Peyer's patch (tissue), 4 donors: Measurements from ENCODE around the gene THAP4. TPM values are rescaled to one million over a fixed set of nuclear protein-coding genes. Genes with fewer than 3 reads are reported as not detected.
"Not testable (repeated sequence)": the region's sequence is repeated elsewhere in the genome, so short reads cannot be mapped to it uniquely, and the experiment has no call there.

Experiments used
- DNase-seq, 3 donors: peaks; one replicate each; pipeline ENCODE4 v3.0.0-alpha.2; 2017 to 2019
- H3K27ac ChIP-seq, 4 donors: fragments of 200-600 bp; sonication (generic); one replicate each; pipeline ENCODE4 v1.5.1; 2016 to 2019
- H3K27me3 ChIP-seq, 2 donors: fragments of 200-600 bp; sonication (generic); one replicate each; pipeline ENCODE4 v1.5.1; 2019
- H3K36me3 ChIP-seq, 3 donors: fragments of 200-600 bp; sonication (generic); one replicate each; pipeline ENCODE4 v1.5.1; 2016 to 2019
- H3K4me1 ChIP-seq, 4 donors: fragments of 200-600 bp; sonication (generic); one replicate each; pipeline ENCODE4 v1.5.1; 2016 to 2019
- H3K4me3 ChIP-seq, 4 donors: fragments of 200-600 bp; sonication (generic); 1 replicate in 3 of 4; 2 replicates in 1 of 4; pipeline ENCODE4 v1.5.1; 2016 to 2019; ENCODE audit warnings: mild to moderate bottlenecking in 1 of 4
- H3K9me3 ChIP-seq, 4 donors: fragments of 200-600 bp; sonication (generic); one replicate each; pipeline ENCODE4 v1.5.1; 2016 to 2019; ENCODE audit warnings: mild to moderate bottlenecking in 1 of 4
- POLR2A ChIP-seq, 2 donors: fragments of 450-650 bp; IDR thresholded peaks; one replicate each; pipeline ENCODE4 v1.5.1; 2017; ENCODE audit warnings: antibody characterized with exemption in 2 of 2, mild to moderate bottlenecking in 2 of 2, moderate library complexity in 2 of 2
- total RNA-seq, 4 donors: library from RNA; depleted of rRNA; stranded (reverse); fragments of >200 nt; gene quantifications; one replicate each; pipeline ENCODE4 v1.1.0, GENCODE V29; 2016
- TF ChIP-seq, protein P1 (sequence below), 6 experiments: fragments of 450-650 bp in 4 of 6; fragments of 200-600 bp in 2 of 6; sonication (generic) in 1 of 6; IDR thresholded peaks; one replicate each; pipeline ENCODE4 v1.5.1; 2017 to 2019; ENCODE audit warnings: antibody characterized with exemption in 6 of 6, mild to moderate bottlenecking in 3 of 6, moderate library complexity in 1 of 6

The THAP4 gene
- total RNA-seq, 4 donors from 2014 or later, result 46.4 to 90.0 (median 71.8) TPM

DNA sequence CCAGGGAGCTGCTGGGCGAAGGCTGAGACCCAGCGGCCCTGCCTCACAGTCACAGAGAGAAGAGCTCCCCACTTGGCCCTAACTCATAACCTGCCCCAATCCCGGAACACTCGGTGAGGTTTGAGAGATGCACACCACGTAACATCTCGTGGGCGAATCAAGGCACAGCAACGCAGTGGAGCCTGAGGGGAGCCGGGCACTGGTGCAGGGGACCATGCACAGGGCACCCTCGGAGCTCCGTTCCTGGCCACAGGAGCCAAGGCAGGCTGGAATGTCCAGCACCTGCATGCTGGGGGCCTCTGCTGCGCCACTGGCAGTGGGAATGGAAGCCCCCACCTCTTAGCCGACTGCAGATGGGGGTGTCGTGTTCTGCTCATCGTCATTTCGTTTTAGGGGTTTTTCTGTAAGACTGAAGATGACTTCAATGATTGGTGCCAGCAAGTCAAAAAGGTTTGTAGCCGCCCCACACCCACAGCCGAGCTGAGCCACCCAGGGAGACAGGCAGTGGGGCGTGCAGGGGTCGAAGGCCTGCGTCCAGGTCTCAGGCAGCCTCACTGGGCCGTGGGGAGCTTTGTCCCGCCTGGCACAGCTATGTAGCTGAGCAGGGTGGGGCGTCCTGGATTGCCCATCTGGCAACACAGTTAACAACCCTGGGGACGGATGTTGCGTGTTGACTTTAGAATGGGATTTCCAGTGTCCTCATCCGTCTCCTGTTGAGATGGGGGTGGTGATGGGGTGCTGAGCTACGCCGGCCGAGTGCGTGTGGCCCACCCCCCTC lies 33.6 kb upstream of the THAP4 start:
- no peak for TF ChIP-seq POLR2A (IDR thresholded peaks at IDR 0.05)
- TF ChIP-seq, protein P1, sequence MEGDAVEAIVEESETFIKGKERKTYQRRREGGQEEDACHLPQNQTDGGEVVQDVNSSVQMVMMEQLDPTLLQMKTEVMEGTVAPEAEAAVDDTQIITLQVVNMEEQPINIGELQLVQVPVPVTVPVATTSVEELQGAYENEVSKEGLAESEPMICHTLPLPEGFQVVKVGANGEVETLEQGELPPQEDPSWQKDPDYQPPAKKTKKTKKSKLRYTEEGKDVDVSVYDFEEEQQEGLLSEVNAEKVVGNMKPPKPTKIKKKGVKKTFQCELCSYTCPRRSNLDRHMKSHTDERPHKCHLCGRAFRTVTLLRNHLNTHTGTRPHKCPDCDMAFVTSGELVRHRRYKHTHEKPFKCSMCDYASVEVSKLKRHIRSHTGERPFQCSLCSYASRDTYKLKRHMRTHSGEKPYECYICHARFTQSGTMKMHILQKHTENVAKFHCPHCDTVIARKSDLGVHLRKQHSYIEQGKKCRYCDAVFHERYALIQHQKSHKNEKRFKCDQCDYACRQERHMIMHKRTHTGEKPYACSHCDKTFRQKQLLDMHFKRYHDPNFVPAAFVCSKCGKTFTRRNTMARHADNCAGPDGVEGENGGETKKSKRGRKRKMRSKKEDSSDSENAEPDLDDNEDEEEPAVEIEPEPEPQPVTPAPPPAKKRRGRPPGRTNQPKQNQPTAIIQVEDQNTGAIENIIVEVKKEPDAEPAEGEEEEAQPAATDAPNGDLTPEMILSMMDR (IDR thresholded peaks at IDR 0.05), result no peak
- no peak for DNase-seq
- Histone ChIP-seq H3K4me3 (no peak overlapping the region), H3K9me3 (no peaks in the 10 kb centered on the region), H3K27ac (no peak overlapping the region), H3K27me3 (no peaks in the 10 kb centered on the region), H3K4me1 (no peaks in the 10 kb centered on the region), H3K36me3 (peaks cover 0 to 77% (median 0%) of the 10 kb centered on the region in 3 donors)

DNA sequence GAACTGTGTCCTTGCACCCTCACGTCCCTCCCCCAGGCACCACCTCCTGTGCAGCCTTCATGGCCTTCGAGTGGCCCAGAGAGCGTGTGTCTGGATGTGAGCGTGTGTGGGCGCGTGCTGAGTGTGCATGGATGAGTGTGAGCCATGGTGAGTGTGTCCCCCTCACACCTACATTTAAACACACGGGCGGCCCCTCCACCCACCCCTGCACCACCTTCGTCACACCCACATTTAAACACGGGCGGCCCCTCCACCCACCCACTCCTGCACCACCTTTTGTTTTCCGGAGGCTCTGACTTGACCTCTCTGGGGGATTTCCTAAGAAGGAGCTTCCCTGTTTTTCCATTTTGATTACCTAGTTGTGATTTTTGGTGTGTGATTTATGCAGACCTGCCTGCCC lies 31.9 kb upstream of the THAP4 start:
- no peak overlapping the region for H3K27ac ChIP-seq
- DNase-seq, result no peak
- no peak for TF ChIP-seq POLR2A (IDR thresholded peaks at IDR 0.05)
- TF ChIP-seq, protein P1 (IDR thresholded peaks at IDR 0.05), result no peak
- no peaks in the 10 kb centered on the region for H3K4me1 ChIP-seq
- H3K27me3 ChIP-seq, result no peaks in the 10 kb centered on the region
- no peaks in the 10 kb centered on the region for H3K9me3 ChIP-seq
- H3K4me3 ChIP-seq, result no peak overlapping the region
- peaks cover 0 to 71% (median 0%) of the 10 kb centered on the region in 3 donors for H3K36me3 ChIP-seq

DNA sequence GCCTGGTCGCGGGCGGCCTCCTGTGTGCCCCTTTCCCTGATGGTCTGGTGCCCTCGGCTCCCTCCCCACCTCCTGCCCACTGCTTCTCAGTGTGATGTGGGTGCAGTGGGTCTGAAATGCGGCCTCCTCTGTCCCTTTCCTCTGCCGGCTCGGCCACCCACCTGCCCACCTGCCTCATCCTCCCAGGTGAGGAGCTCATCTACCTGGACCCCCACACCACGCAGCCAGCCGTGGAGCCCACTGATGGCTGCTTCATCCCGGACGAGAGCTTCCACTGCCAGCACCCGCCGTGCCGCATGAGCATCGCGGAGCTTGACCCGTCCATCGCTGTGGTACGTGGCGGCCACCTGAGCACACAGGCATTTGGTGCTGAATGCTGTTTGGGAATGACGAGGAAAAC lies 31.4 kb upstream of the THAP4 start:
- Histone ChIP-seq H3K27ac (no peak overlapping the region), H3K9me3 (no peaks in the 10 kb centered on the region), H3K36me3 (peaks cover 0 to 70% (median 0%) of the 10 kb centered on the region in 3 donors), H3K4me3 (no peak overlapping the region), H3K27me3 (no peaks in the 10 kb centered on the region), H3K4me1 (no peaks in the 10 kb centered on the region)
- no peak for DNase-seq
- no peak for TF ChIP-seq POLR2A (IDR thresholded peaks at IDR 0.05)
- TF ChIP-seq, protein P1 (IDR thresholded peaks at IDR 0.05), result no peak

DNA sequence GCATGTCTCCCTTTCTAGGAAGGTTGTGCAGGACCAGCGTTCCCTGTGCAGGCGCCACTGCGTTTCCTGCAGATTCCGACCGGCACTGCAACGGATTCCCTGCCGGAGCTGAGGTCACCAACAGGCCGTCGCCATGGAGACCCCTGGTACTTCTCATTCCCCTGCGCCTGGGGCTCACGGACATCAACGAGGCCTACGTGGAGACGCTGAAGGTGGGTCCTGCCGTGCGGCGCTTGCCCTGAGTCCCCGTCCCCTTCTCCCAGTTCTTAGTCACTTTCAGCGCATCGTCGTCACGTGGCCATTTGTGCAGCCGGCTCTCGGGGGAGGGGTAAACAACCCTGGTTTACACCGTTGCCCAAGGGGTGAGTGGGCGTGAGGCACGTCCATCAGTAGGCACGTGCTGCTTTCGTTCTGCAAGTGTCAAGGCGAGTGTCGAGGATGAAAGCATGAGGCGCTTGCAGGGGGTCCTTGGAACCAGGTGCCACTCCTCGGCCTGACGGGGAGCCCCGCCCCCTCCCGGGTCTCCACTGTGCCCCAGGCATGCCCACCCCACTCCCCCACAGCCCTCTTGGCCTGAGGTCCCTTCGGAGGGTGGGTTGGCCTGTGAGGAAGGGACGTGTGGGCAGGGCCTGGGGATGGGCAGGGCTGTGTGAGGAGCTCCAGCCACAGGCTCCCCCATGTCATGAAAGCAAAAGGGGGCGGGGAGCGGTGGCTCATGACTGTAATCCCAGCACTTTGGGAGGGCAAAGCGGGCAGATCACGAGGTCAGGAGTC lies 29.9 kb upstream of the THAP4 start:
- H3K4me1 ChIP-seq, result no peaks in the 10 kb centered on the region
- no peak for DNase-seq
- TF ChIP-seq, protein P1 (IDR thresholded peaks at IDR 0.05), result no peak
- TF ChIP-seq POLR2A (IDR thresholded peaks at IDR 0.05), result no peak
- H3K9me3 ChIP-seq, result no peaks in the 10 kb centered on the region
- peaks cover 0 to 55% (median 0%) of the 10 kb centered on the region in 3 donors for H3K36me3 ChIP-seq
- no peaks in the 10 kb centered on the region for H3K27me3 ChIP-seq
- H3K27ac ChIP-seq, result no peak overlapping the region
- no peak overlapping the region for H3K4me3 ChIP-seq

DNA sequence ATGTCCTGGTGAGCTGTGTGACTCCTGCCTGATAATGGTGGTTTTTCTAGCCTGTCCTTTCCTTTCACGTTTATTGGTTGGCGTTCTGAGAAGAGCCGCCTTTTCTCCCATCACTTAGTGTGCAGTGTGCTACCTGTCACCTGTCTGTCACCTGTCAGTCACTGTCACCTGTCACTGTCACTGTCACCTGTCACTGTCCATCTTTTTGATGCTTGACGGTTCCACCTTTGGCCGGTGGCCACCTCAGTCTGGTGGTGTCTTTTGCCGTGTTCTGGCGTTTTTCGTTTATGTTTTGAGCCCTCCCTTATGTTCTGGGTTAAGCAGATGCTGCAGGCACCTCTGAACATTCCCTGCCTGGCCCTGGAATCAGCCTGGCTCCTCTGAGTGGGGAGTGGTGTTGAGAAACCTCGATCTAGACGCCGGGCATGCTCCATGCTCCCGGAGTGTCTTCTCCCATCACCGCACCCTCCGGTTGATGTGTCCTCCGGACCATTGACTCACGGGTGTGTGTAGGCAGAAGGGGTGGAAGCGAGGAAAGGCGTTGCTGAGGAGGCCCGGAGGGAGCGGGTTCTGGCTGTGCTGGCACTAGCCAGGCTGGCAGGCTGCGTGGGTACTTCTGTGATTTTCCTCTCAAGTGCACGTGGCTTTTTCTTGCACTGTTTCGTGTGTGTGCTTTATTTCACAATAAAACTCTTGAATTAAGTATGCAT lies 28.9 kb upstream of the THAP4 start:
- no peak for DNase-seq
- no peaks in the 10 kb centered on the region for H3K27me3 ChIP-seq
- H3K27ac ChIP-seq, result no peak overlapping the region
- no peak for TF ChIP-seq POLR2A (IDR thresholded peaks at IDR 0.05)
- TF ChIP-seq, protein P1 (IDR thresholded peaks at IDR 0.05), result no peak
- H3K9me3 ChIP-seq, result no peaks in the 10 kb centered on the region
- H3K4me3 ChIP-seq, result no peak overlapping the region
- H3K36me3 ChIP-seq, result peaks cover 0 to 55% (median 0%) of the 10 kb centered on the region in 3 donors
- no peaks in the 10 kb centered on the region for H3K4me1 ChIP-seq

DNA sequence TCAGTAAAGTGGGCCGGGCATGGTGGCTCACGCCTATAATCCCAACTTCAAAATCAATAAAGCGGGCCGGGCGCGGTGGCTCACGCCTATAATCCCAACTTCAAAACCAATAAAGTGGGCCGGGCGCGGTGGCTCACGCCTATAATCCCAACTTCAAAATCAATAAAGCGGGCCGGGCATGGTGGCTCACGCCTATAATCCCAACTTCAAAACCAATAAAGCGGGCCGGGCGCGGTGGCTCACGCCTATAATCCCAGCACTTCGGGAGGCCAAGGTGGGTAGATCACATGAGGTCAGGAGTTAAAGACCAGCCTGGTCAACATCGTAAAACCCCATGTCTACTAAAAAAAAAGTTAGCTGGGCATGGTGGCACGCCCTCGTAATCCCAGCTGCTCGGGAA lies 25.8 kb upstream of the THAP4 start:
- DNase-seq, H3K4me1 ChIP-seq, H3K27ac ChIP-seq, H3K4me3 ChIP-seq, H3K9me3 ChIP-seq, H3K27me3 ChIP-seq: not testable (repeated sequence)
- H3K36me3 ChIP-seq, result peaks cover 0 to 55% (median 0%) of the 10 kb centered on the region in 3 donors
